ENCODE results near the gene MAML2. TPM values are rescaled to one million over a fixed set of nuclear protein-coding genes. Genes with fewer than 3 reads are reported as not detected.

MAML2 gene
- total RNA-seq, 1 experiment from 2014 or later: 2.7 TPM

DNA sequence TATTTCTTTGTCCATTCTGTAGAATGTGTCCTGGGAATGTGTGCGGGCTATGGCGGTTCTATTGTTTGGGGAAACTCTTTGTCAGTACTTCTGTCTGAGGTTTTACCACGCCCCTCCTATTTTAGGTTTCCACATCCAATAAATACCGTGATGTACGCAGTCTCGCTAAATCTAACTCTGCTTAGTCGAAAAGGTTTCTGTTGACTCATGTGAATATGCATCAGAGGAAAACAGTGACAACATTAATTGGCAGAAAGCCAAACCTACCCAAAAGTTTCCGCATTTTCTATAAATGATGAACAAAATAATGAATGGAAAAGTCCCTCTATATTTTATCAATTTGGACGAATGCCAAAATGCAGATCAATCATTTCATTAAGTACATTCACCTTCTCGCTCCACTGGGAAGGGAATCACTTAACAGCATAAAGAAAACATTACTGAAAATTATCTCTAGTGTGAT is 143.4 kb downstream of the MAML2 start:
- Histone ChIP-seq H3K23me2 (ENCODE audit: insufficient read length, low read depth, low read length, poor library complexity, severe bottlenecking) (no peaks in the 10 kb centered on the region), H2BK120ac (ENCODE audit: low read depth, low read length, poor library complexity, severe bottlenecking) (no peak overlapping the region), H4K91ac (ENCODE audit: insufficient read length, low read depth, low read length) (no peak overlapping the region), H3K4me2 (ENCODE audit: insufficient read depth, insufficient read length, low read length) (no peak overlapping the region), H2AFZ (ENCODE audit: low read length) (no peak overlapping the region), H3K79me2 (ENCODE audit: insufficient read depth, low read length) (no peaks in the 10 kb centered on the region), H3K4me1 (ENCODE audit: insufficient read depth, low read length) (peaks cover 20% of the 10 kb centered on the region), H3K4ac (ENCODE audit: low read depth, low read length) (no peak overlapping the region), H3K56ac (ENCODE audit: insufficient read length, low read depth, low read length) (no peak overlapping the region), H3K18ac (ENCODE audit: insufficient read length, low read depth, low read length) (no peak overlapping the region), H2AK5ac (ENCODE audit: insufficient read length, low read length) (no peak overlapping the region), H3K9me3 (ENCODE audit: control insufficient read depth, low read depth, low read length) (no peaks in the 10 kb centered on the region), H2BK15ac (ENCODE audit: low read depth, low read length) (no peak overlapping the region), H2BK12ac (ENCODE audit: insufficient read length, low read depth, low read length) (no peak overlapping the region), H3K27me3 (ENCODE audit: insufficient read depth, low read length) (no peaks in the 10 kb centered on the region), H3K23ac (ENCODE audit: insufficient read length, low read depth, low read length) (no peak overlapping the region), H3K27ac (ENCODE audit: insufficient read length, low read depth, low read length) (no peak overlapping the region), H3K9ac (ENCODE audit: extremely low read depth, insufficient read length, low read length) (no peak overlapping the region), H4K8ac (replicated peaks; ENCODE audit: insufficient read length, low read depth, low read length) (no peak overlapping the region), H3K14ac (ENCODE audit: insufficient read depth, low read length) (no peak overlapping the region), H4K20me1 (ENCODE audit: control insufficient read depth, insufficient read depth, insufficient read length) (no peaks in the 10 kb centered on the region), H2BK5ac (ENCODE audit: insufficient read length, low read length) (no peak overlapping the region), H4K5ac (ENCODE audit: insufficient read length, low read depth, low read length) (no peak overlapping the region), H3T11ph (ENCODE audit: low read length) (no peak overlapping the region), H2BK20ac (ENCODE audit: low read depth, low read length, poor library complexity, severe bottlenecking) (no peak overlapping the region), H3K79me1 (ENCODE audit: insufficient read depth, low read depth, low read length, poor library complexity, severe bottlenecking) (no peaks in the 10 kb centered on the region)
- no CpG with 5 or more reads among the region's 10 CpGs for WGBS (ENCODE audit: extremely low coverage, insufficient read length, low lambda C conversion rate)
- Mint-ChIP-seq H3K4me1 (peaks cover 47 to 55% of the 10 kb centered on the region in 2 experiments), H3K27me3 (ENCODE audit: low read depth) (no peaks in the 10 kb centered on the region), H3K36me3 (ENCODE audit: insufficient read depth in 1 of 3, low read depth in 3 of 3) (peaks cover 0 to 4% (median 0%) of the 10 kb centered on the region in 3 experiments; a peak in 1 of 7 replicates), H3K4me3 (no peak overlapping the region), H3K9me3 (no peaks in the 10 kb centered on the region; a peak in 1 of 5 replicates), H3K27ac (no peak overlapping the region)
- TF ChIP-seq, protein P1, sequence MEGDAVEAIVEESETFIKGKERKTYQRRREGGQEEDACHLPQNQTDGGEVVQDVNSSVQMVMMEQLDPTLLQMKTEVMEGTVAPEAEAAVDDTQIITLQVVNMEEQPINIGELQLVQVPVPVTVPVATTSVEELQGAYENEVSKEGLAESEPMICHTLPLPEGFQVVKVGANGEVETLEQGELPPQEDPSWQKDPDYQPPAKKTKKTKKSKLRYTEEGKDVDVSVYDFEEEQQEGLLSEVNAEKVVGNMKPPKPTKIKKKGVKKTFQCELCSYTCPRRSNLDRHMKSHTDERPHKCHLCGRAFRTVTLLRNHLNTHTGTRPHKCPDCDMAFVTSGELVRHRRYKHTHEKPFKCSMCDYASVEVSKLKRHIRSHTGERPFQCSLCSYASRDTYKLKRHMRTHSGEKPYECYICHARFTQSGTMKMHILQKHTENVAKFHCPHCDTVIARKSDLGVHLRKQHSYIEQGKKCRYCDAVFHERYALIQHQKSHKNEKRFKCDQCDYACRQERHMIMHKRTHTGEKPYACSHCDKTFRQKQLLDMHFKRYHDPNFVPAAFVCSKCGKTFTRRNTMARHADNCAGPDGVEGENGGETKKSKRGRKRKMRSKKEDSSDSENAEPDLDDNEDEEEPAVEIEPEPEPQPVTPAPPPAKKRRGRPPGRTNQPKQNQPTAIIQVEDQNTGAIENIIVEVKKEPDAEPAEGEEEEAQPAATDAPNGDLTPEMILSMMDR (conservative IDR thresholded peaks at IDR 0.05): no peak
- no peak for DNase-seq
